Thymus (tissue), 11 donors: ENCODE results near the gene STRN3. TPM values are rescaled to one million over a fixed set of nuclear protein-coding genes. Genes with fewer than 3 reads are reported as not detected.
A peak's percentile ranks its signal among the peaks of the same experiment; 100 is the strongest.

Experiments used
- DNase-seq, 9 donors: peaks; one replicate each; pipeline ENCODE4 v3.0.0-alpha.2; 2013; ENCODE audit warnings: low spot score in 9 of 9, low read depth in 6 of 9, missing footprints in 1 of 9
- H3K27ac ChIP-seq, 2 donors: one replicate each; pipeline ENCODE4 v1.5.1; 2013; ENCODE audit warnings: control low read depth in 1 of 2, low read depth in 1 of 2, low read length in 1 of 2, mild to moderate bottlenecking in 1 of 2, moderate library complexity in 1 of 2
- H3K27me3 ChIP-seq, 2 donors: one replicate each; pipeline ENCODE4 v1.5.1; 2013; ENCODE audit warnings: low read length in 1 of 2; ENCODE audit not compliant: control insufficient read depth in 2 of 2, insufficient read depth in 1 of 2
- H3K36me3 ChIP-seq, 2 donors: one replicate each; pipeline ENCODE4 v1.5.1; 2013; ENCODE audit warnings: low read length in 1 of 2, mild to moderate bottlenecking in 1 of 2, moderate library complexity in 1 of 2; ENCODE audit not compliant: control insufficient read depth in 2 of 2, insufficient read depth in 2 of 2
- H3K4me1 ChIP-seq, 2 donors: one replicate each; pipeline ENCODE4 v1.5.1; 2013; ENCODE audit warnings: low read length in 2 of 2; ENCODE audit not compliant: control insufficient read depth in 2 of 2, insufficient read depth in 2 of 2
- H3K4me3 ChIP-seq, 2 donors: one replicate each; pipeline ENCODE4 v1.5.1; 2013; ENCODE audit warnings: low read length in 2 of 2, control low read depth in 1 of 2, mild to moderate bottlenecking in 1 of 2
- H3K9me3 ChIP-seq, 2 donors: one replicate each; pipeline ENCODE4 v1.5.1; 2013; ENCODE audit warnings: low read length in 1 of 2, mild to moderate bottlenecking in 1 of 2; ENCODE audit not compliant: control insufficient read depth in 2 of 2, insufficient read depth in 1 of 2
- WGBS: extraction: QIAGEN DNeasy Blood & Tissue Kit; methylation state at CpG from one replicate; pipeline ENCODE4 v1.1.7; 2013; 5-methylcytosine and 5-hydroxymethylcytosine counted together
- polyA plus RNA-seq: library from polyadenylated mRNA; stranded (reverse); fragments of 200-250 nt; gene quantifications from one replicate; pipeline ENCODE4 v1.2.3, GENCODE V29; 2013
- total RNA-seq: library from RNA; stranded (reverse); fragments of 120-200 nt; gene quantifications from one replicate; pipeline ENCODE4 v1.2.4, GENCODE V29; 2013
- donor health status: healthy.

The STRN3 gene
- total and polyA plus RNA-seq, 2 donors, result 14.7 to 26.4 TPM

- Histone ChIP-seq H3K27ac (no peak overlapping the region), H3K9me3 (no peaks in the 10 kb centered on the region), H3K36me3 (no peaks in the 10 kb centered on the region), H3K4me3 (no peak overlapping the region), H3K4me1 (no peaks in the 10 kb centered on the region), H3K27me3 (peaks cover 0 to 2% of the 10 kb centered on the region in 2 donors)
- DNase-seq, result no peak
- 48% methylated on average over 1 of the region's 1 CpG for WGBS
Observed at GRCh38 chr14:30882431-30882830, 143.7 kb downstream of the STRN3 start.

DNA sequence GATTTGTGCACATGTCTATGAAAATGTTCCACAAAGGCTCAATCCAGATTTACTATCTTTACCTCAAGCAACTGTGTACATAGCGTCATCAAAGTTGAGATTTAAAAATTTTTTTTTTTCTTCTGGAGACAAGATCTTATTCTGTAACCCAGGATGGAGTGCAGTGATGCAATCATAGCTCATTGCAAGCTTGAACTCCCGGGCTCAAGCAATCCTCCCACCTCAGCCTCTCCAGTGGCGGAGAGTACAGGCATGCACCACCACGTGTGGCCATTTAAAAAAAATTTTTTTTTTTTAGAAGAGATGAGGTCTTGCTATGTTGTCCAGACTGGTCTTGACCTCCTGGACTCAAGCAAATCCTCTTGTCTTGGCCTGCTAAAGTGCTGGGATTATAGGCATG lies 149.5 kb downstream of the STRN3 start:
- H3K9me3 ChIP-seq, result no peaks in the 10 kb centered on the region
- no peak overlapping the region for H3K4me3 ChIP-seq
- H3K27ac ChIP-seq, result no peak overlapping the region
- H3K4me1 ChIP-seq, result peaks cover 7 to 13% of the 10 kb centered on the region in 2 donors
- no peaks in the 10 kb centered on the region for H3K36me3 ChIP-seq
- no peak for DNase-seq
- H3K27me3 ChIP-seq, result peaks cover 39 to 55% of the 10 kb centered on the region in 2 donors
- WGBS, result 76% methylated on average over 4 of the region's 4 CpGs

DNA sequence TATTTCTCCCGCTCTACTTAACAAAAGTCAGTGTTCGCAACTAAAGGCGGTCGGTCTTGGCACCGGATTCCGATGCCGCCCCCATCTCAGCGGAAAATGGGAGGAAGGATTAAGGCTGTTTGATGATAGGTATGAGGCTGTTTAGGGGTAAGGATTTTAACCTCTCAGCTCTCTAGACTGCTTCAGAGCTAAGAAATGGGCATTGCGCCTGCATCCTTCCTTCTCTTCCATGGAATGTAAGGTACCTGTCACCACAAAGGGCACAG lies 150.5 kb downstream of the STRN3 start:
- Histone ChIP-seq H3K9me3 (no peaks in the 10 kb centered on the region), H3K4me1 (peaks cover 7 to 13% of the 10 kb centered on the region in 2 donors), H3K27me3 (peaks cover 39 to 61% of the 10 kb centered on the region in 2 donors), H3K4me3 (no peak overlapping the region), H3K36me3 (no peaks in the 10 kb centered on the region), H3K27ac (no peak overlapping the region)
- 33% methylated on average over 9 of the region's 9 CpGs for WGBS
- no peak for DNase-seq

- H3K27me3 ChIP-seq, result peaks cover 39 to 63% of the 10 kb centered on the region in 2 donors
- 3% methylated on average over 48 of the region's 48 CpGs for WGBS
- peak in 3 of 9 donors; percentile 2 to 7 (median 4) for DNase-seq
Observed at GRCh38 chr14:30874999-30875787, 151.0 kb downstream of the STRN3 start.

DNA sequence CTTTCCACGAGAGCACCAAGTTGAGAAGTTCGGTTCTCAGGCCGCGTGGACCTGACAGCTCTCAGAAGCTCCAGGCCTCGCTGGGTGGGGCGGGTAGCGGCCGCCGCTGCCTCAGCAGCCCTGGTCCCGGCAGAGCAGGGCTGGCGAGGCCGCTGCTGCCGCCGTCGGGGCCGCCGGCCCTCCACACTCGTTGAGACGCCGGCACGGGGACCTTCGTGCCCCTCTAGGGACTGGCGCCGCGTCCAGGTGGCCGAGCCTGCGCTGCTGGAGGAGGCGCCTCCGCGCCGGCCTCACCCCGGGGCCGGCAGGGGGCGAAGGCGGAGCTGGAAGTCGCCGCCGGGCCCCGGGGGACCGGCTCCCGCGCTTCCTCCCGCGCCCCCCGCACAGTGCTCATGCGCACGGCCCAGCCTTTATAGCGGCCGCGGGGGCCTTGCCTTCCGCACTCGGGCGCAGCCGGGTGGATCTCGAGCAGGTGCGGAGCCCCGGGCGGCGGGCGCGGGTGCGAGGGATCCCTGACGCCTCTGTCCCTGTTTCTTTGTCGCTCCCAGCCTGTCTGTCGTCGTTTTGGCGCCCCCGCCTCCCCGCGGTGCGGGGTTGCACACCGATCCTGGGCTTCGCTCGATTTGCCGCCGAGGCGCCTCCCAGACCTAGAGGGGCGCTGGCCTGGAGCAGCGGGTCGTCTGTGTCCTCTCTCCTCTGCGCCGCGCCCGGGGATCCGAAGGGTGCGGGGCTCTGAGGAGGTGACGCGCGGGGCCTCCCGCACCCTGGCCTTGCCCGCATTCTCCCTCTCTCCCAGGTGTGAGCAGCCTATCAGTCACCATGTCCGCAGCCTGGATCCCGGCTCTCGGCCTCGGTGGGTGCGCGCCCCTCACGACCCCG lies 151.8 kb downstream of the STRN3 start, which contains the start of gene COCH:
TSS of gene COCH (plus strand) at position 440 of the 879 bp plus-strand sequence. CDS start at position 820, 380 bp downstream.
- H3K4me1 ChIP-seq, result peaks cover 7 to 13% of the 10 kb centered on the region in 2 donors
- H3K27ac ChIP-seq, result no peak within 1 kb of the TSS
- peak within 1 kb of the TSS; percentile 22 to 50 for H3K4me3 ChIP-seq
- peaks cover 39 to 64% of the 10 kb centered on the region in 2 donors for H3K27me3 ChIP-seq
- peak in 4 of 9 donors; percentile 3 to 50 (median 19) for DNase-seq
- H3K9me3 ChIP-seq, result no peaks in the 10 kb centered on the region
- WGBS, result 3% methylated on average over 99 of the region's 99 CpGs
- H3K36me3 ChIP-seq, result no peaks in the 10 kb centered on the region

More at GRCh38 chr14:30874999-30875787, 151.0 kb downstream of the STRN3 start:
- Histone ChIP-seq H3K36me3 (no peaks in the 10 kb centered on the region), H3K4me3 (peak overlapping the region; percentile 22 to 50), H3K9me3 (no peaks in the 10 kb centered on the region), H3K4me1 (peaks cover 7 to 13% of the 10 kb centered on the region in 2 donors), H3K27ac (no peak overlapping the region)

- Histone ChIP-seq H3K27me3 (peaks cover 39 to 64% of the 10 kb centered on the region in 2 donors), H3K9me3 (no peaks in the 10 kb centered on the region), H3K4me3 (no peak overlapping the region), H3K4me1 (peaks cover 7 to 13% of the 10 kb centered on the region in 2 donors), H3K36me3 (no peaks in the 10 kb centered on the region), H3K27ac (no peak overlapping the region)
- 71% methylated on average over 20 of the region's 20 CpGs for WGBS
- no peak for DNase-seq
Observed at GRCh38 chr14:30873308-30874119, 152.7 kb downstream of the STRN3 start.

DNA sequence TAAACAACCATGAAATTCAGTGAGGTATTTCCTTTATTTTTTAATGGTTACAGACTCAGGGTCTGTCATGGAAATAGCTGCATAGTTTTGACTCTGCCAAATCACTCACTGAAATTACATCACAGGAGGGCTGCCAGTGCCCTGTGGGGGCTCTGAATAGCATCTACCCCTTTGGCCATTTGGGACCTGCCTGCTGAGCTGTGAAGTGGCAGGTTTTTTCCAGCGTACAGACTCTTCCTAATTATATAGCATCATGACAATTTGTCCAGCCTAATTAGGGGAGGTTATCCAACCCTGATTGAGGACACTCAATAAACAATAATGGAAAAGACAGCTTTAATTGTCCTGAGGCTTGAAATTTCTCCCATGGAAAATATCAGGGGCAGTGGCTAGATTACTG lies 153.6 kb downstream of the STRN3 start:
- no peaks in the 10 kb centered on the region for H3K36me3 ChIP-seq
- no peak overlapping the region for H3K4me3 ChIP-seq
- no peak overlapping the region for H3K27ac ChIP-seq
- 100% methylated on average over 1 of the region's 1 CpG for WGBS
- H3K27me3 ChIP-seq, result peaks cover 39 to 63% of the 10 kb centered on the region in 2 donors
- no peak for DNase-seq
- H3K4me1 ChIP-seq, result peaks cover 7 to 13% of the 10 kb centered on the region in 2 donors
- H3K9me3 ChIP-seq, result no peaks in the 10 kb centered on the region

DNA sequence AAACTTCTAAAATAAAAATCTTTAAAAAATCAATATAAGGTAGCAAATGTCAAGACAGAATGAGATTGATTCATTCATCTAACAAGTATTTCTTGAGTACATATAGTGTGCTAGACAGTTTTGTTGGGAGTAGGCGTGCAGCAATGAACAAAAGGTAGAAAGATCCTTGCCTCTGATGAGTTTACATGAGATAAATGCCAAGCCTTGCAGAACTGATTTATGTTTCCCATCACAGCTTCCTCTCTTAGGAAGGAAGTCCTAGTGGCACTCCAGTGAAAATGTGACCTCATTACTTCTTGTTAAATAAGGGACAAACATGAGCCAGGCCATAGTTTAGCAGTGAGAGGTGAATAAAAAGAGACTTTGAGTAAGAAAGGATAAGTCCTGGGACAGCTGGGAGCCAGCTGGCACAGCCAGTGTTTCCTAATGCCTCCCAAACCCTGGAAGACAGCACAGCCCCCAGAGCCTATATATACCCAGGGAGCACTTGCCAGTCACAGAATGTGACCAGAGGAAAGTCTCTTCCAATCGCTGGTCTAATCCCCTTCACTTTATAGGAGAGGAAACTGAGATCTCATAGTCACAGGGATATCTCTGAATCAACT lies 156.5 kb downstream of the STRN3 start:
- no peak overlapping the region for H3K4me3 ChIP-seq
- DNase-seq, result no peak
- no peak overlapping the region for H3K27ac ChIP-seq
- peaks cover 5 to 7% of the 10 kb centered on the region in 2 donors for H3K4me1 ChIP-seq
- peaks cover 22 to 34% of the 10 kb centered on the region in 2 donors for H3K27me3 ChIP-seq
- H3K36me3 ChIP-seq, result no peaks in the 10 kb centered on the region
- no peaks in the 10 kb centered on the region for H3K9me3 ChIP-seq
- 87% methylated on average over 2 of the region's 2 CpGs for WGBS
